CD4-positive, alpha-beta memory T cell (primary cell): ENCODE data around the gene SMG7. TPM values are rescaled to one million over a fixed set of nuclear protein-coding genes. Genes with fewer than 3 reads are reported as not detected.

Source experiments
- CTCF ChIA-PET: fragments of 350-600 bp; sonication (Branson Sonifier 250); formaldehyde crosslinking; loops from one replicate; lab custom pipeline; 2021; ENCODE audit warnings: inconsistent platforms; ENCODE audit not compliant: partially characterized antibody; lab: Charles Lee
- POLR2A ChIA-PET: fragments of 350-600 bp; sonication (Branson Sonifier 250); formaldehyde crosslinking; loops from one replicate; lab custom pipeline; 2021; ENCODE audit not compliant: partially characterized antibody; lab: Charles Lee
- DNase-seq, 5 donors: peaks; one replicate each; pipeline versions ENCODE4 v3.0.0 to v3.0.0-alpha.2; 2020 to 2022; ENCODE audit warnings: mixed read lengths in 1 of 5
- H3K27ac ChIP-seq: one replicate; pipeline ENCODE4 v1.7.0; 2013; ENCODE audit warnings: low read depth, low read length
- H3K27me3 ChIP-seq: 2 replicates; pipeline ENCODE4 v1.7.0; 2013; ENCODE audit warnings: mild to moderate bottlenecking, low read length, moderate library complexity; ENCODE audit not compliant: insufficient read depth
- H3K36me3 ChIP-seq: 2 replicates; pipeline ENCODE4 v1.7.0; 2013; ENCODE audit warnings: mild to moderate bottlenecking, low read length, moderate library complexity; ENCODE audit not compliant: insufficient read depth
- H3K4me1 ChIP-seq: 2 replicates; pipeline ENCODE4 v1.7.0; 2013; ENCODE audit warnings: mild to moderate bottlenecking, low read length, moderate library complexity; ENCODE audit not compliant: insufficient read depth
- H3K4me3 ChIP-seq, 2 donors: one replicate each; pipeline ENCODE4 v1.7.0; 2013; ENCODE audit warnings: low read length in 2 of 2, mild to moderate bottlenecking in 1 of 2
- H3K9me3 ChIP-seq, 2 donors: one replicate each; pipeline ENCODE4 v1.7.0; 2013; ENCODE audit warnings: low read length in 2 of 2, control low read depth in 1 of 2; ENCODE audit not compliant: control insufficient read depth in 1 of 2
- H3K27ac Mint-ChIP-seq, 7 donors: one replicate each; pipeline ENCODE4 v1.8.0; 2020 to 2021; ENCODE audit warnings: mixed read lengths in 7 of 7, mild to moderate bottlenecking in 6 of 7, inconsistent platforms in 3 of 7, moderate library complexity in 3 of 7
- H3K27me3 Mint-ChIP-seq, 2 donors: one replicate each; pipeline ENCODE4 v1.8.0; 2020 to 2021; ENCODE audit warnings: mixed read lengths in 2 of 2
- H3K36me3 Mint-ChIP-seq, 2 donors: one replicate each; pipeline ENCODE4 v1.8.0; 2020 to 2021; ENCODE audit warnings: mixed read lengths in 2 of 2, inconsistent platforms in 1 of 2, mild to moderate bottlenecking in 1 of 2
- H3K4me1 Mint-ChIP-seq, 4 donors: one replicate each; pipeline ENCODE4 v1.8.0; 2020 to 2021; ENCODE audit warnings: mixed read lengths in 4 of 4, mild to moderate bottlenecking in 1 of 4
- H3K4me3 Mint-ChIP-seq, 8 donors: one replicate each; pipeline ENCODE4 v1.8.0; 2020 to 2021; ENCODE audit warnings: mixed read lengths in 8 of 8, mild to moderate bottlenecking in 7 of 8, moderate library complexity in 6 of 8, inconsistent platforms in 3 of 8
- H3K9me3 Mint-ChIP-seq, 8 donors: one replicate each; pipeline ENCODE4 v1.8.0; 2020 to 2021; ENCODE audit warnings: mixed read lengths in 8 of 8, mild to moderate bottlenecking in 5 of 8, inconsistent platforms in 3 of 8, moderate library complexity in 1 of 8
- intact Hi-C: fragments of 100-400 bp; cut with micrococcal nuclease; formaldehyde crosslinking; loops from one replicate; pipeline ENCODE4 v1.15.1; 2023
- polyA plus RNA-seq, 2 donors: library from polyadenylated mRNA; unstranded; fragments of 300-500 nt; fragmentation: Illumina TruSeq; gene quantifications; one replicate each; pipeline ENCODE4 v1.2.3, GENCODE V29; 2021
- total RNA-seq, 2 experiments: library from RNA; stranded (reverse); gene quantifications; one replicate each; pipeline ENCODE4 v1.2.3, GENCODE V29; 2021

The SMG7 gene
- total and polyA plus RNA-seq, 4 experiments from 2014 or later = 15.0 to 66.5 (median 52.0) TPM

DNA sequence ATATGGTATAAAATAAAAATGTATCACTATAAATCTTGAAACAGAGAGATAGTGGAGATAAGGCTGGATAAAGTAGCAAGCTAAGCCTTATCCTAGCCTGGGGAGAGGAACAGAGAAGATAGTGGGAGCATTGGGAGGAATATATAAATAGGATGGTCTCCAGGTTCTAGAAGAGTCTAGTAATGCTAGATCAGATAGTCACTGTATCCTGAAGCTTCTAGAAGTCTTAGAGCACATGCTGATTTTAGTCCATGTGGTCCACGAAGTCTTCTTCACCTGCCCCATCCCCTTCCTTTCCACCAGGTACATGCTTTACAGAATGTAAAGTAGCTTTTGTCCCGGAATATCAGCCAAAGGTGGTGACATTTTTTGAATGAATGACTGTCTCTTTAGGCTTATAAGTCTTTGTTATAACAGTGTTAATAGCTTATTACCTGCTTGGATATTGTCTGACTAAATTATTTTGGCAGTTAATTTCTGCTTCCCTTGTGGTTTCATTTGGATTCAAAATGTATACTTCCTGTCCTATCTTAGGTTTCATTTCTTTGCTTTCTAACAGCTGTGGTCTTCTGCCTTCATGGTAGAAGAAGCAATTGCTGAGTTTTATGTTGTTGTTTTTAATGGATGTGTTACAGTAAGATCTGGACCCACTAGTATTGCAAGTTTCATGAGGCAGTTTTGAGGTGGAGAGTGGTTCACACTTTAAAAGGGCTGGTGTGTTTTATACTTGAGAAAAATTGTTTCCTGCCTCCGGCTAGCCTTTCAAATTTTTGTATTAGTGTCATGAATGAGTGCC lies 5.9 kb downstream of the SMG7 start:
- Histone ChIP-seq H3K36me3 (no peaks in the 10 kb centered on the region), H3K27me3 (no peaks in the 10 kb centered on the region), H3K27ac (no peak overlapping the region), H3K4me3 (no peak overlapping the region), H3K4me1 (peaks cover 98% of the 10 kb centered on the region), H3K9me3 (no peaks in the 10 kb centered on the region)
- peak overlapping the region; percentile 20 to 88 (median 76) for H3K27ac Mint-ChIP-seq
- H3K4me1 Mint-ChIP-seq = peaks cover 56 to 65% (median 61%) of the 10 kb centered on the region in 4 donors
- H3K4me3 Mint-ChIP-seq = peak overlapping the region in 6 of 8 donors; percentile 44 to 82 (median 64)
- CTCF ChIA-PET = interaction anchor here (1.2 kb wide), 3 partner anchors 9 to 114 kb away, joined by 3 to 4 read pairs (median 3); no protein-coding TSS in a partner anchor
- no peaks in the 10 kb centered on the region for H3K27me3 Mint-ChIP-seq
- POLR2A ChIA-PET = interaction anchor here (0.6 to 1.2 kb wide), 4 partner anchors 12 to 20 kb away, joined by 3 read pairs; no protein-coding TSS in a partner anchor
- intact Hi-C loops = no loop called here
- H3K36me3 Mint-ChIP-seq = peaks cover 0 to 3% of the 10 kb centered on the region in 2 donors
- H3K9me3 Mint-ChIP-seq = no peaks in the 10 kb centered on the region
- peak in 3 of 5 donors; percentile 4 to 10 (median 5) for DNase-seq

GRCh38 chr1:183480971-183481441 lies 8.7 kb downstream of the SMG7 start:
- Mint-ChIP-seq H3K4me3 (peak overlapping the region in 5 of 8 donors; percentile 3 to 47 (median 21)), H3K4me1 (peaks cover 58 to 75% (median 63%) of the 10 kb centered on the region in 4 donors), H3K9me3 (no peaks in the 10 kb centered on the region), H3K36me3 (no peaks in the 10 kb centered on the region), H3K27me3 (no peaks in the 10 kb centered on the region), H3K27ac (peak overlapping the region in 2 of 7 donors; percentile 63 to 67)
- Histone ChIP-seq H3K4me3 (no peak overlapping the region), H3K9me3 (no peaks in the 10 kb centered on the region), H3K27me3 (no peaks in the 10 kb centered on the region), H3K4me1 (peaks cover 80% of the 10 kb centered on the region), H3K27ac (no peak overlapping the region), H3K36me3 (no peaks in the 10 kb centered on the region)
- intact Hi-C loops = no loop called here
- CTCF ChIA-PET = no interaction called here
- no peak for DNase-seq
- POLR2A ChIA-PET = no interaction called here

- Histone ChIP-seq H3K4me1 (peaks cover 74% of the 10 kb centered on the region), H3K36me3 (no peaks in the 10 kb centered on the region), H3K27ac (no peak overlapping the region), H3K4me3 (no peak overlapping the region), H3K27me3 (no peaks in the 10 kb centered on the region), H3K9me3 (no peaks in the 10 kb centered on the region)
- intact Hi-C loops = no loop called here
- H3K4me1 Mint-ChIP-seq = peaks cover 66 to 85% (median 77%) of the 10 kb centered on the region in 4 donors
- H3K9me3 Mint-ChIP-seq = no peaks in the 10 kb centered on the region
- peak overlapping the region in 1 of 7 donors; percentile 2 for H3K27ac Mint-ChIP-seq
- peaks cover 6 to 9% of the 10 kb centered on the region in 2 donors for H3K36me3 Mint-ChIP-seq
- ChIA-PET POLR2A (no interaction called here), CTCF (no interaction called here)
- no peak for DNase-seq
- H3K27me3 Mint-ChIP-seq = no peaks in the 10 kb centered on the region
- H3K4me3 Mint-ChIP-seq = peak overlapping the region in 1 of 8 donors; percentile 11
Measured at GRCh38 chr1:183483224-183483623, 10.9 kb downstream of the SMG7 start.

- H3K4me3 Mint-ChIP-seq = no peak overlapping the region
- no peaks in the 10 kb centered on the region for H3K27me3 ChIP-seq
- no peaks in the 10 kb centered on the region for H3K36me3 ChIP-seq
- peaks cover 6 to 9% of the 10 kb centered on the region in 2 donors for H3K36me3 Mint-ChIP-seq
- ChIA-PET POLR2A (interaction anchor here (1.0 kb wide), 1 partner anchor 12 kb away, joined by 3 read pairs; the partner anchor contains the start of gene SMG7), CTCF (interaction anchor here (0.7 kb wide), 1 partner anchor 164 kb away, joined by 3 read pairs; no protein-coding TSS in a partner anchor)
- no peaks in the 10 kb centered on the region for H3K9me3 Mint-ChIP-seq
- DNase-seq = no peak
- H3K27me3 Mint-ChIP-seq = no peaks in the 10 kb centered on the region
- no peak overlapping the region for H3K27ac ChIP-seq
- no peaks in the 10 kb centered on the region for H3K9me3 ChIP-seq
- no peak overlapping the region for H3K4me3 ChIP-seq
- H3K27ac Mint-ChIP-seq = no peak overlapping the region
- H3K4me1 ChIP-seq = peaks cover 72% of the 10 kb centered on the region
- peaks cover 62 to 82% (median 71%) of the 10 kb centered on the region in 4 donors for H3K4me1 Mint-ChIP-seq
- intact Hi-C loops = no loop called here
Measured at GRCh38 chr1:183484254-183484653, 12.0 kb downstream of the SMG7 start.

DNA sequence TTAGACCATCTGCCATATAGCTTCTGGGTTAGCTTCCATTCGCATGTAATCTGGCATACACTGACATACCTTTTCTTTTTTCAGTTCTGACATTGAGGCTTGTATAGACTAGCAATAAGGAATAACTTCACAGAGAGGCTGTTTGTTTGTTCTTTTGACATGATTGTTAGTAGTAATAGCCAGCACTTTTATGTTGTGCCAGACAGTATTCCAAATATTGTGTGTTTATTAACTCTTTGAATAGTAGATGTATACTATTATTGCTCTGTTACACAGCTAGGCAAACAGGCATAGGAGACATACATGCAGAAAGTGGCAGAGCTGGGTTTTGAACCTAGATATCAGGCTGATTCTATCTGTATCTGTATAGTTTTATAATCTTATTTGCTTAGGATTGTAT lies 12.6 kb downstream of the SMG7 start:
- no peak overlapping the region for H3K27ac ChIP-seq
- H3K4me3 Mint-ChIP-seq = no peak overlapping the region
- no peaks in the 10 kb centered on the region for H3K27me3 Mint-ChIP-seq
- ChIA-PET CTCF (interaction anchor here (0.7 kb wide), 1 partner anchor 163 kb away, joined by 3 read pairs; no protein-coding TSS in a partner anchor), POLR2A (interaction anchor here (1.0 kb wide), 1 partner anchor 12 kb away, joined by 3 read pairs; the partner anchor contains the start of gene SMG7)
- intact Hi-C loops = no loop called here
- H3K4me3 ChIP-seq = no peak overlapping the region
- no peak for DNase-seq
- no peak overlapping the region for H3K27ac Mint-ChIP-seq
- no peaks in the 10 kb centered on the region for H3K36me3 ChIP-seq
- H3K9me3 Mint-ChIP-seq = no peaks in the 10 kb centered on the region
- H3K4me1 Mint-ChIP-seq = peaks cover 59 to 82% (median 70%) of the 10 kb centered on the region in 4 donors
- H3K27me3 ChIP-seq = no peaks in the 10 kb centered on the region
- H3K4me1 ChIP-seq = peaks cover 72% of the 10 kb centered on the region
- no peaks in the 10 kb centered on the region for H3K9me3 ChIP-seq
- peaks cover 6 to 9% of the 10 kb centered on the region in 2 donors for H3K36me3 Mint-ChIP-seq

- no peaks in the 10 kb centered on the region for H3K36me3 ChIP-seq
- no peak overlapping the region for H3K27ac ChIP-seq
- no peaks in the 10 kb centered on the region for H3K9me3 Mint-ChIP-seq
- H3K36me3 Mint-ChIP-seq = peaks cover 9% of the 10 kb centered on the region in 2 donors
- ChIA-PET POLR2A (no interaction called here), CTCF (interaction anchor here (0.7 to 1.5 kb wide), 2 partner anchors 15 to 17 kb away, joined by 3 to 4 read pairs; no protein-coding TSS in a partner anchor)
- peak overlapping the region in 2 of 7 donors; percentile 3 to 8 for H3K27ac Mint-ChIP-seq
- H3K4me1 Mint-ChIP-seq = peaks cover 44 to 76% (median 58%) of the 10 kb centered on the region in 4 donors
- H3K9me3 ChIP-seq = no peaks in the 10 kb centered on the region
- peak overlapping the region in 1 of 8 donors; percentile 14 for H3K4me3 Mint-ChIP-seq
- no peak overlapping the region for H3K4me3 ChIP-seq
- intact Hi-C loops = no loop called here
- H3K27me3 Mint-ChIP-seq = no peaks in the 10 kb centered on the region
- no peaks in the 10 kb centered on the region for H3K27me3 ChIP-seq
- no peak for DNase-seq
- peaks cover 50% of the 10 kb centered on the region for H3K4me1 ChIP-seq
Measured at GRCh38 chr1:183487674-183488442, 15.6 kb downstream of the SMG7 start.
